SK-N-SH (cell line): ENCODE measurements around the gene CBFA2T3. TPM values are rescaled to one million over a fixed set of nuclear protein-coding genes. Genes with fewer than 3 reads are reported as not detected.

ENCODE experiments used
- CTCF ChIA-PET: fragments of 300-600, 350-600 bp; formaldehyde crosslinking; extraction: SDS; loops from one replicate; lab custom pipeline; 2021; lab: Yijun Ruan, JAX
- POLR2A ChIA-PET: fragments of 350-600 bp; sonication (Branson Sonifier 250); formaldehyde crosslinking; extraction: SDS; loops from one replicate; lab custom pipeline; 2020; ENCODE audit warnings: antibody characterized with exemption, inconsistent platforms; lab: Yijun Ruan, JAX
- DNase-seq: peaks from one replicate; pipeline ENCODE4 v3.0.0; 2012
- H2AFZ ChIP-seq: fragments of 200-600 bp; sonication (generic); 2 replicates; pipeline ENCODE4 v1.8.1; 2016; ENCODE audit warnings: antibody characterized with exemption, mild to moderate bottlenecking, low read depth
- H3F3A ChIP-seq: fragments of 200-600 bp; sonication (generic); replicated peaks from 2 replicates; pipeline ENCODE3; 2016; ENCODE audit warnings: antibody characterized with exemption, mild to moderate bottlenecking; ENCODE audit not compliant: insufficient read depth
- H3K27ac ChIP-seq, 2 experiments: fragments of 200-500 bp in 1 of 2; fragments of 200-600 bp in 1 of 2; sonication (Bioruptor generic) in 1 of 2; sonication (generic), shearing (Covaris generic) in 1 of 2; 2 replicates each; pipeline versions ENCODE4 v1.5.1 to v1.6.1; 2014 to 2016; ENCODE audit warnings: low read depth in 2 of 2, inconsistent platforms in 1 of 2, low read length in 1 of 2, mild to moderate bottlenecking in 1 of 2, mixed read lengths in 1 of 2
- H3K27me3 ChIP-seq: fragments of 200-600 bp; sonication (generic), shearing (Covaris generic); 2 replicates; pipeline ENCODE4 v1.6.1; 2016; ENCODE audit warnings: mixed run types; ENCODE audit not compliant: insufficient read depth
- H3K36me3 ChIP-seq, 2 experiments: fragments of 200-500 bp in 1 of 2; fragments of 200-600 bp in 1 of 2; sonication (Bioruptor generic) in 1 of 2; sonication (generic) in 1 of 2; replicated peaks in 1 of 2; 2 replicates each; pipeline versions ENCODE3 to v1.5.1; 2014 to 2016; ENCODE audit warnings: low read length in 1 of 2, mild to moderate bottlenecking in 1 of 2; ENCODE audit not compliant: insufficient read depth in 2 of 2, control insufficient read depth in 1 of 2
- H3K4me1 ChIP-seq, 2 experiments: fragments of 200-500 bp in 1 of 2; fragments of 200-600 bp in 1 of 2; sonication (Bioruptor generic) in 1 of 2; sonication (generic), shearing (Covaris generic) in 1 of 2; 2 replicates each; pipeline versions ENCODE4 v1.5.1 to v1.6.1; 2014 to 2016; ENCODE audit warnings: low read depth in 1 of 2, low read length in 1 of 2, mixed run types in 1 of 2; ENCODE audit not compliant: insufficient read depth in 2 of 2, control insufficient read depth in 1 of 2
- H3K4me2 ChIP-seq: fragments of 200-600 bp; sonication (generic), shearing (Covaris generic); 2 replicates; pipeline ENCODE4 v1.6.1; 2017; ENCODE audit warnings: mixed run types
- H3K4me3 ChIP-seq, 2 experiments: fragments of 200-500 bp in 1 of 2; fragments of 200-600 bp in 1 of 2; sonication (Bioruptor generic) in 1 of 2; sonication (generic), shearing (Covaris generic) in 1 of 2; 2 replicates each; pipeline versions ENCODE4 v1.5.1 to v1.8.1; 2014 to 2016; ENCODE audit warnings: low read depth in 2 of 2, inconsistent platforms in 1 of 2, low read length in 1 of 2, mild to moderate bottlenecking in 1 of 2, mixed read lengths in 1 of 2, moderate library complexity in 1 of 2
- H3K79me2 ChIP-seq: fragments of 200-600 bp; sonication (generic); 2 replicates; pipeline ENCODE4 v1.8.1; 2017; ENCODE audit warnings: mild to moderate bottlenecking; ENCODE audit not compliant: insufficient read depth
- H3K9ac ChIP-seq: fragments of 200-600 bp; sonication (generic); 2 replicates; pipeline ENCODE4 v1.6.1; 2017; ENCODE audit warnings: mixed run types
- H3K9me2 ChIP-seq: fragments of 200-600 bp; sonication (generic); 2 replicates; pipeline ENCODE4 v1.6.1; 2017; ENCODE audit warnings: mixed run types
- H3K9me3 ChIP-seq: fragments of 200-600 bp; sonication (generic); 2 replicates; pipeline ENCODE4 v1.6.1; 2017; ENCODE audit warnings: mixed run types, mild to moderate bottlenecking, moderate library complexity
- H4K20me1 ChIP-seq: fragments of 200-600 bp; sonication (generic); 2 replicates; pipeline ENCODE4 v1.6.1; 2017; ENCODE audit warnings: mild to moderate bottlenecking, mixed run types; ENCODE audit not compliant: insufficient read depth
- CTCF ChIP-seq: fragments of 200-600 bp; sonication (generic); IDR thresholded peaks from 2 replicates; pipeline ENCODE4 v1.6.1; 2017; ENCODE audit warnings: antibody characterized with exemption, mild to moderate bottlenecking, moderate library complexity
- EZH2phosphoT487 ChIP-seq: fragments of 200-600 bp; sonication (generic); IDR thresholded peaks from 2 replicates; pipeline ENCODE4 v1.6.1; 2017; ENCODE audit warnings: low read depth, mixed run types, mild to moderate bottlenecking, antibody characterized with exemption, moderate library complexity, borderline replicate concordance
- MAX ChIP-seq: IDR thresholded peaks from 2 replicates; pipeline ENCODE4 v1.4.0; 2012; ENCODE audit warnings: low read depth
- MXI1 ChIP-seq: IDR thresholded peaks from 2 replicates; pipeline ENCODE4 v1.6.1; 2012; ENCODE audit warnings: mild to moderate bottlenecking, low read depth, low read length, improper control_type of control experiment
- NFIC ChIP-seq: IDR thresholded peaks from 2 replicates; pipeline ENCODE4 v1.4.0; 2012; ENCODE audit warnings: borderline replicate concordance
- PBX3 ChIP-seq: IDR thresholded peaks from 2 replicates; pipeline ENCODE4; 2012
- WGBS: methylation state at CpG from one replicate; pipeline ENCODE4 v1.1.6; 2017; ENCODE audit warnings: low lambda C conversion rate; 5-methylcytosine and 5-hydroxymethylcytosine counted together
- polyA plus RNA-seq, 3 experiments: library from polyadenylated mRNA; depleted of rRNA; stranded (reverse); fragments of >200 nt; gene quantifications; 2 replicates each; pipeline ENCODE4 v1.2.3, GENCODE V29; 2012

CBFA2T3 gene
- polyA plus RNA-seq, 1 of the 3 experiments (the other 2 are of a cell fraction) = not detected

- no peak overlapping the region for H3K4me2 ChIP-seq
- no peaks in the 10 kb centered on the region for H3K9me2 ChIP-seq
- no peaks in the 10 kb centered on the region for H3K79me2 ChIP-seq
- no peak overlapping the region for H3K9ac ChIP-seq
- H3K9me3 ChIP-seq = no peaks in the 10 kb centered on the region
- no peaks in the 10 kb centered on the region for H3F3A ChIP-seq
- POLR2A ChIA-PET = no interaction called here
- H2AFZ ChIP-seq = no peak overlapping the region
- H3K27ac ChIP-seq = no peak overlapping the region
- H3K36me3 ChIP-seq = no peaks in the 10 kb centered on the region
- no peak for TF ChIP-seq CTCF
- no peak for TF ChIP-seq NFIC
- TF ChIP-seq PBX3 = no peak
- no peak for TF ChIP-seq MXI1
- 0 out of 2 replicates have a peak, but pooled peaks have one; percentile 32 for TF ChIP-seq EZH2phosphoT487
- DNase-seq = peak; percentile 69
- H3K4me1 ChIP-seq = peaks cover 0 to 3% of the 10 kb centered on the region in 2 experiments; a peak in 1 of 4 replicates
- H3K4me3 ChIP-seq = no peak overlapping the region
- H3K27me3 ChIP-seq = peaks cover 95% of the 10 kb centered on the region
- H4K20me1 ChIP-seq = 0 out of 2 replicates have a peak, but pooled peaks cover 3% of the 10 kb centered on the region
- WGBS = 8% methylated on average over 7 of the region's 33 CpGs
- CTCF ChIA-PET = interaction anchor here (0.8 to 1.2 kb wide), 3 partner anchors 62 to 290 kb away, joined by 3 to 4 read pairs (median 3); no protein-coding TSS in a partner anchor
Observed at GRCh38 chr16:88876942-88877526, 100.0 kb downstream of the CBFA2T3 start.

GRCh38 chr16:88875703-88876234 is 101.2 kb downstream of the CBFA2T3 start:
- Histone ChIP-seq H3K4me1 (peaks cover 0 to 3% of the 10 kb centered on the region in 2 experiments; a peak in 1 of 4 replicates), H3K36me3 (no peaks in the 10 kb centered on the region), H2AFZ (no peak overlapping the region), H3K4me2 (no peak overlapping the region), H3K9me3 (no peaks in the 10 kb centered on the region), H3K27me3 (peaks cover 95% of the 10 kb centered on the region), H3K9me2 (no peaks in the 10 kb centered on the region), H3K79me2 (no peaks in the 10 kb centered on the region), H4K20me1 (0 out of 2 replicates have a peak, but pooled peaks cover 3% of the 10 kb centered on the region), H3F3A (no peaks in the 10 kb centered on the region)
- 38% methylated on average over 22 of the region's 22 CpGs for WGBS
- CTCF ChIA-PET = interaction anchor here (3.8 kb wide), 1 partner anchor 18 kb away, joined by 17 read pairs; the partner anchor contains the start of genes GALNS and TRAPPC2L
- TF ChIP-seq MAX (no peak), EZH2phosphoT487 (peak; percentile 51; the same call in 1 of the 2 replicates)
- TF ChIP-seq, all 33 proteins: peak for 1
- no peak for DNase-seq
- Histone ChIP-seq H3K9ac (no peak overlapping the region), H3K27ac (no peak overlapping the region), H3K4me3 (no peak overlapping the region)
- POLR2A ChIA-PET = no interaction called here
